ENCODE data around the gene CEP43. TPM values are rescaled to one million over a fixed set of nuclear protein-coding genes. Genes with fewer than 3 reads are reported as not detected.

CEP43 gene
- polyA plus RNA-seq, 3 donors, result 3.8 to 7.1 (median 6.4) TPM

DNA sequence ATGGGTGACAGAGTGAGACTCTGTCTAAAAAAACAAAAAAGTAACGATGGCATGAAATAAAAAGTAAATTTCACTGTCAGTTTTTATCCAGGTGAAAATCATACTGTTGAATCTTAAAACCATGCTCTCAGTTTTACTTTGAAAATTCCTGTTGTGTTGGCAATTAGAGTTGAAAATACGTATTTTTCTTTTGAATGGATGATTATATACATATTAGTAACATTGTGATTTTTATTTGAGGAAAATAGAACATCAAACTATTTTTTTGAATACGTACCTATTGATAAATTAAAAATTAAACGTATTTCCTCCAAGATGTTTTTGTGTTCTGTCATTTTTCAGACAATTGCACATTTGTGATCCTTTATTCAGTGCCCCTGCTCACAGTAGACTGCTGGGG is 14.7 kb downstream of the CEP43 start:
- Histone ChIP-seq H3K4me1 (ENCODE audit: control insufficient read depth in 1 of 2, insufficient read depth in 2 of 2, low read length in 2 of 2) (no peaks in the 10 kb centered on the region), H3K27ac (ENCODE audit: low read depth in 1 of 2, low read length in 2 of 2) (no peak overlapping the region), H2AFZ (ENCODE audit: insufficient read depth, low read depth, low read length, poor library complexity, severe bottlenecking) (no peak overlapping the region), H3K4me2 (replicated peaks; ENCODE audit: extremely low read depth, low read length, poor library complexity, severe bottlenecking) (no peak overlapping the region), H3K4me3 (replicated peaks in 1 of 3; ENCODE audit: low read depth in 2 of 3, low read length in 3 of 3) (no peak overlapping the region), H3K36me3 (replicated peaks in 1 of 2; ENCODE audit: control insufficient read depth in 1 of 2, insufficient read depth in 2 of 2, low read length in 2 of 2) (peaks cover 34 to 60% of the 10 kb centered on the region in 2 donors), H3K79me2 (ENCODE audit: insufficient read depth, low read length) (no peaks in the 10 kb centered on the region), H3K27me3 (ENCODE audit: control insufficient read depth in 2 of 2, insufficient read depth in 2 of 2, low read length in 2 of 2) (no peaks in the 10 kb centered on the region), H3K9ac (ENCODE audit: insufficient read depth, low read length, poor library complexity, severe bottlenecking) (no peak overlapping the region), H4K20me1 (ENCODE audit: insufficient read depth, low read length) (no peaks in the 10 kb centered on the region), H3K9me3 (replicated peaks in 1 of 2; ENCODE audit: control insufficient read depth in 1 of 2, insufficient read depth in 1 of 2, low read length in 2 of 2) (no peaks in the 10 kb centered on the region)
- TF ChIP-seq, protein P1, sequence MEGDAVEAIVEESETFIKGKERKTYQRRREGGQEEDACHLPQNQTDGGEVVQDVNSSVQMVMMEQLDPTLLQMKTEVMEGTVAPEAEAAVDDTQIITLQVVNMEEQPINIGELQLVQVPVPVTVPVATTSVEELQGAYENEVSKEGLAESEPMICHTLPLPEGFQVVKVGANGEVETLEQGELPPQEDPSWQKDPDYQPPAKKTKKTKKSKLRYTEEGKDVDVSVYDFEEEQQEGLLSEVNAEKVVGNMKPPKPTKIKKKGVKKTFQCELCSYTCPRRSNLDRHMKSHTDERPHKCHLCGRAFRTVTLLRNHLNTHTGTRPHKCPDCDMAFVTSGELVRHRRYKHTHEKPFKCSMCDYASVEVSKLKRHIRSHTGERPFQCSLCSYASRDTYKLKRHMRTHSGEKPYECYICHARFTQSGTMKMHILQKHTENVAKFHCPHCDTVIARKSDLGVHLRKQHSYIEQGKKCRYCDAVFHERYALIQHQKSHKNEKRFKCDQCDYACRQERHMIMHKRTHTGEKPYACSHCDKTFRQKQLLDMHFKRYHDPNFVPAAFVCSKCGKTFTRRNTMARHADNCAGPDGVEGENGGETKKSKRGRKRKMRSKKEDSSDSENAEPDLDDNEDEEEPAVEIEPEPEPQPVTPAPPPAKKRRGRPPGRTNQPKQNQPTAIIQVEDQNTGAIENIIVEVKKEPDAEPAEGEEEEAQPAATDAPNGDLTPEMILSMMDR (IDR thresholded peaks at IDR 0.05), result no peak
- Mint-ChIP-seq H3K27ac (peak overlapping the region in 2 of 7 donors; percentile 57 to 68), H3K4me1 (no peaks in the 10 kb centered on the region), H3K27me3 (ENCODE audit: low read depth in 3 of 3) (no peaks in the 10 kb centered on the region), H3K36me3 (peaks cover 51 to 72% of the 10 kb centered on the region in 2 donors), H3K9me3 (peaks cover 0 to 1% (median 0%) of the 10 kb centered on the region in 7 donors), H3K4me3 (no peak overlapping the region)
- no peak for DNase-seq
- intact Hi-C loops (cut with micrococcal nuclease), result no loop called here
- 100% methylated on average over 1 of the region's 4 CpGs for WGBS (ENCODE audit: insufficient coverage)

DNA sequence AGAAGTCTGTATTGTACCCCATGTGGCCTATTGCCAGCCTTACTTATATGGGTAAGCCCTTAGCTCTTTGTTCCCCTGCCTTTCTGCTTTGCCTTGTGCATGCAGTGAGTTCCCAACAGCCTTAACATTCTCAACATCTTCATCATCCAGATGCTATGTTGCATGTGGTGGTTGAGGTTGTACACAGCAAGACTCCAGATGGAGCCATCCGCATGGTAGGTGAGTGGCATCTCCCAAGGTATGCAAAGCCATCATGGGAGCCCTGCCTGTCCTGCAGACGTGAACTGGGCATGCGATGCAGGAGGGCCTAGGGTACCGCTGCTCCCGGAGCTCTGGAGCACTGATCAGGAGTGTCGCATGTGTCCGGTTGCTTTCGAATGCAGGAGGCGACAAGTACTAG is 16.1 kb downstream of the CEP43 start:
- TF ChIP-seq, protein P1 (IDR thresholded peaks at IDR 0.05), result no peak
- H3K27me3 Mint-ChIP-seq (ENCODE audit: low read depth in 3 of 3), result no peaks in the 10 kb centered on the region
- H3K4me1 Mint-ChIP-seq, result no peaks in the 10 kb centered on the region
- peaks cover 0 to 1% (median 0%) of the 10 kb centered on the region in 7 donors for H3K9me3 Mint-ChIP-seq
- Histone ChIP-seq H3K4me1 (ENCODE audit: control insufficient read depth in 1 of 2, insufficient read depth in 2 of 2, low read length in 2 of 2) (no peaks in the 10 kb centered on the region), H2AFZ (ENCODE audit: insufficient read depth, low read depth, low read length, poor library complexity, severe bottlenecking) (no peak overlapping the region), H3K4me3 (replicated peaks in 1 of 3; ENCODE audit: low read depth in 2 of 3, low read length in 3 of 3) (no peak overlapping the region), H3K4me2 (replicated peaks; ENCODE audit: extremely low read depth, low read length, poor library complexity, severe bottlenecking) (no peak overlapping the region), H3K36me3 (replicated peaks in 1 of 2; ENCODE audit: control insufficient read depth in 1 of 2, insufficient read depth in 2 of 2, low read length in 2 of 2) (peaks cover 37 to 73% of the 10 kb centered on the region in 2 donors), H3K9ac (ENCODE audit: insufficient read depth, low read length, poor library complexity, severe bottlenecking) (no peak overlapping the region), H4K20me1 (ENCODE audit: insufficient read depth, low read length) (no peaks in the 10 kb centered on the region), H3K79me2 (ENCODE audit: insufficient read depth, low read length) (no peaks in the 10 kb centered on the region), H3K27me3 (ENCODE audit: control insufficient read depth in 2 of 2, insufficient read depth in 2 of 2, low read length in 2 of 2) (no peaks in the 10 kb centered on the region), H3K27ac (ENCODE audit: low read depth in 1 of 2, low read length in 2 of 2) (peak overlapping the region in 1 of 2 donors; percentile 51), H3K9me3 (replicated peaks in 1 of 2; ENCODE audit: control insufficient read depth in 1 of 2, insufficient read depth in 1 of 2, low read length in 2 of 2) (no peaks in the 10 kb centered on the region)
- H3K4me3 Mint-ChIP-seq, result no peak overlapping the region
- intact Hi-C loops (cut with micrococcal nuclease), result no loop called here
- H3K36me3 Mint-ChIP-seq, result peaks cover 50 to 66% of the 10 kb centered on the region in 2 donors
- peak overlapping the region in 1 of 7 donors; percentile 40 for H3K27ac Mint-ChIP-seq
- DNase-seq, result no peak
- WGBS (ENCODE audit: insufficient coverage), result 97% methylated on average over 6 of the region's 9 CpGs
